ENCODE data around the gene ZFPM1. TPM values are rescaled to one million over a fixed set of nuclear protein-coding genes. Genes with fewer than 3 reads are reported as not detected.

The ZFPM1 gene
- total RNA-seq, 1 donor from 2014 or later: 8.4 TPM

DNA sequence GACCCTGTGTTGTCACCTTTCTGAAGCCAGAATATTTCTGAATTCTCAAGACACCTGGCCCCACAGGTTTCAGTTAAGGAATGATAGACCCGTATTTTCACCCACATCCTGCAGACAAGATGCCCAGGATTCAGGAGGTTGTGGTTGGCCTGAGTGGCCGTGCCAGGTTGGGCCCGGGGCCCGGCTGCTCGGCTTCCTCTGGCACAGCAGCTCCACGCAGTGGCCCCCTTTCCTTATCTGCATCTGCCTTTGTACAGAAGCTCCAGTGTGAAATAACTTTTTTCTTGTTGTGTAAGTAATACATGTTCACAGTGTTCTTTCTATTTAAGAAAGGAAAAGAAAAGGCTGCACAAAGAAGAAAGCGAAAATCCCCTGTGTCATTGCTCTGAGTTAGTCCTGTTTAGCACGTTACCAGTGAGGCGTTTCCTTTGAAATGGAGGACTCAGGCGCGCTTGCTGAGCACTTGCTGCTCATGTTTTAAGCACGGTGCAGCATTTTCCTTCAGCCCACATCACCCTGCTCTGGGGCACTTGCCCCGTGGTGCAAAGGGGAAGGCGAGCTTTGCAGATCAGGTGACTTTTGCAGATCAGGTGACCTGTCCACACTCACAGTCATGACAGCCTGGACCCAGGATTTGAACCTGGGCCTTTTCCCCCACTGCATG, 130.0 kb downstream of the ZFPM1 start:
- TF ChIP-seq, protein P1, sequence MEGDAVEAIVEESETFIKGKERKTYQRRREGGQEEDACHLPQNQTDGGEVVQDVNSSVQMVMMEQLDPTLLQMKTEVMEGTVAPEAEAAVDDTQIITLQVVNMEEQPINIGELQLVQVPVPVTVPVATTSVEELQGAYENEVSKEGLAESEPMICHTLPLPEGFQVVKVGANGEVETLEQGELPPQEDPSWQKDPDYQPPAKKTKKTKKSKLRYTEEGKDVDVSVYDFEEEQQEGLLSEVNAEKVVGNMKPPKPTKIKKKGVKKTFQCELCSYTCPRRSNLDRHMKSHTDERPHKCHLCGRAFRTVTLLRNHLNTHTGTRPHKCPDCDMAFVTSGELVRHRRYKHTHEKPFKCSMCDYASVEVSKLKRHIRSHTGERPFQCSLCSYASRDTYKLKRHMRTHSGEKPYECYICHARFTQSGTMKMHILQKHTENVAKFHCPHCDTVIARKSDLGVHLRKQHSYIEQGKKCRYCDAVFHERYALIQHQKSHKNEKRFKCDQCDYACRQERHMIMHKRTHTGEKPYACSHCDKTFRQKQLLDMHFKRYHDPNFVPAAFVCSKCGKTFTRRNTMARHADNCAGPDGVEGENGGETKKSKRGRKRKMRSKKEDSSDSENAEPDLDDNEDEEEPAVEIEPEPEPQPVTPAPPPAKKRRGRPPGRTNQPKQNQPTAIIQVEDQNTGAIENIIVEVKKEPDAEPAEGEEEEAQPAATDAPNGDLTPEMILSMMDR (IDR thresholded peaks at IDR 0.05): no peak
- intact Hi-C loops (cut with DNase I): no loop called here
- Histone ChIP-seq H3K36me3 (peaks cover 44% of the 10 kb centered on the region), H3K9me3 (no peaks in the 10 kb centered on the region), H3K27me3 (no peaks in the 10 kb centered on the region), H3K27ac (no peak overlapping the region), H3K4me3 (no peak overlapping the region), H3K4me1 (peaks cover 1% of the 10 kb centered on the region)
- DNase-seq (no peak), ATAC-seq (no peak)

DNA sequence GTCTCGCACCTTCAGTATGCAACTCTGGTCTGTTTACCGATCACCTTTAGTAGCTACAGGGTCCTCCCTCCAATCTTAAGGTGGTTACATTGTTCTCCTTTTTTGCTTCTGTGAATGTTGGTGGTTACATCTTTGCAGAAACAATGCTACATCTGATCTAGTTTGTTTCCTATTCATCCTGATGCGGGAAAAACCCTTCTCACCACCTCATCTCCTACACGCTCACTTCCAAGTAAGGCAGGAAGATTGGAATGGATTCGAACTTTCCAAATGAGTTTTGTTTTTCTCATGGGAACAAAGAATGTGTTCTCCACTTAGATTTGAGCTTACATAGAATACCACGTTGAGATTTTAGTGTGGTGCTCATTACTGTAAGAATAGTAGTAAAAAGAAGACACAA, 131.6 kb downstream of the ZFPM1 start:
- no peak for ATAC-seq
- TF ChIP-seq, protein P1 (IDR thresholded peaks at IDR 0.05): no peak
- intact Hi-C loops (cut with DNase I): no loop called here
- H3K27ac ChIP-seq: no peak overlapping the region
- no peaks in the 10 kb centered on the region for H3K9me3 ChIP-seq
- DNase-seq: no peak
- no peak overlapping the region for H3K4me3 ChIP-seq
- H3K36me3 ChIP-seq: peaks cover 51% of the 10 kb centered on the region
- H3K4me1 ChIP-seq: no peaks in the 10 kb centered on the region
- H3K27me3 ChIP-seq: no peaks in the 10 kb centered on the region

DNA sequence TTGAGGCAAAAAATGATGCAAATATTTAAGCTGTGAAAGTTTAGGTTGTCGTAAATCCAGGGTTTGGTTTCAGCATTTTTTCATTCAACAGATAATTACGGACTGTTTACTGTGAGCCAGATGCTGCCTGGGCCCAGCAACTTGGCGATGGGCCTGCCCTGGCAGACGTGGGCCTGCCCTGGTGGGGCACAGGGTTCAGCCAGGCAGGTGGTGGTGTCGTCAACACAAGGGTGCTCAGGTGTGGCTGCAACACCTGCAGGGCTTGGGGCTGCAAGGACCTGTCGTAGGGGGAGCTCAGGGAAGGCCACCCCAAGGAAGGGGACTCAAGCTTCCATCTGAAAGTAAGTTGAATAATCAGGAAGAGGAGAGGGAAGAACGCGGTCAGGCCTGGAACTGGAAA, 132.2 kb downstream of the ZFPM1 start:
- H3K9me3 ChIP-seq: no peaks in the 10 kb centered on the region
- H3K36me3 ChIP-seq: peaks cover 56% of the 10 kb centered on the region
- intact Hi-C loops (cut with DNase I): no loop called here
- H3K27me3 ChIP-seq: no peaks in the 10 kb centered on the region
- no peak overlapping the region for H3K27ac ChIP-seq
- H3K4me3 ChIP-seq: no peak overlapping the region
- ATAC-seq (no peak), DNase-seq (no peak)
- TF ChIP-seq, protein P1 (IDR thresholded peaks at IDR 0.05): no peak
- H3K4me1 ChIP-seq: no peaks in the 10 kb centered on the region

DNA sequence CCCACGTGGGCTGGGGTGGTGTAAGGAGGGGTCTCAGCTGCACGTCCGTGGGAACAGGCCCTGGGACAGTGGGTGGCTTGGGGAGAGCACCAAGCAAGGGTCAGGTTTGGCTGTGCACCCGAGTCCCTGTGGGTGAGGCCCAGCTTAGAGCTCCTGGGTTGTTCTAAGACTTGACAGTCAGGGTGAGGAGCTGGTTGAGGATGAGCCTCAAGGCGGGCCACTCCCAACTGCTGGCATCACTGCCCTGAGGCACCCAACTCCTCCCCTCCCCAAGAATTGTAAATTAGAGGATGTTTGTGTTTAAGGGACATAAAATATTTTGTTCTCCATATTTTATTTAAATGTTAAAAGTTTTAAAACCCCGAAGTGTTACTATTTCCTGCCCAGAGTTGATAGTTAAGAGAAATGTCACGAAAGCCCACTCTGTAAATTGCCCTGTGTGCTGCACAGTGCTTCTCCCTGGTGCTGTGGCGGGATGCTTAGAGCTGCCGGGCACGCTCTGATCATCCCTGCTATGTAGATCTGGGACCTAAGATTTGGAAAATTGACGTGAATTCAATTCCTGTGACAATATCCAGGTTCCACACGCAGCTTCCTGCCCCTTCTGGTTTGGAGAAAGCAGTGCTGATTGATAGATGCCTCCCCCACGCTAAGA, 133.0 kb downstream of the ZFPM1 start:
- no peak overlapping the region for H3K4me3 ChIP-seq
- no peak for DNase-seq
- no peaks in the 10 kb centered on the region for H3K27me3 ChIP-seq
- intact Hi-C loops (cut with DNase I): no loop called here
- no peaks in the 10 kb centered on the region for H3K4me1 ChIP-seq
- H3K27ac ChIP-seq: no peak overlapping the region
- H3K9me3 ChIP-seq: no peaks in the 10 kb centered on the region
- no peak for ATAC-seq
- TF ChIP-seq, protein P1 (IDR thresholded peaks at IDR 0.05): no peak
- H3K36me3 ChIP-seq: peaks cover 52% of the 10 kb centered on the region

Small RNA genes within 50 kb of the gene (microRNA-seq; reads per million reads assigned to microRNA genes)
- not detected for gene MIR5189 (ENCODE audit: borderline microRNAs expressed)

Other genes starting within 250 kb of the ZFPM1 start
- 2.1 TPM for gene ZNF469, start 70.3 kb upstream of the ZFPM1 start, total RNA-seq
- gene ZC3H18, start 117.1 kb downstream of the ZFPM1 start, total RNA-seq: 44.5 TPM
- not detected for gene IL17C, start 185.3 kb downstream of the ZFPM1 start, total RNA-seq
- gene CYBA, start 197.8 kb downstream of the ZFPM1 start, total RNA-seq: 257 TPM
- 104 TPM for gene MVD, start 209.8 kb downstream of the ZFPM1 start, total RNA-seq
- gene SNAI3, start 233.2 kb downstream of the ZFPM1 start, total RNA-seq: 7.0 TPM

All from upper lobe of right lung (tissue), 1 donor.